GM18858 (cell line): ENCODE measurements around the gene ARNT2.

ENCODE experiments used
- ATAC-seq: cut with Tn5 transposase; IDR thresholded peaks from one replicate; pipeline ENCODE4 v1.9.1; 2021; ENCODE audit not compliant: unreplicated experiment

Gene ARNT2

GRCh38 chr15:80590761-80591355 lies 186.7 kb downstream of the ARNT2 start:
- no peak for ATAC-seq

- ATAC-seq = no peak
These were observed 187.3 kb downstream of the ARNT2 start for GRCh38 chr15:80591471-80591870.

- no peak for ATAC-seq
These were observed 188.0 kb downstream of the ARNT2 start for GRCh38 chr15:80591938-80592825.

GRCh38 chr15:80593486-80594030 lies 189.4 kb downstream of the ARNT2 start:
- ATAC-seq = no peak

- no peak for ATAC-seq
These were observed 190.1 kb downstream of the ARNT2 start for GRCh38 chr15:80594091-80594889.

- ATAC-seq = no peak
These were observed 191.2 kb downstream of the ARNT2 start for GRCh38 chr15:80595396-80595795.

GRCh38 chr15:80596521-80596976 lies 192.4 kb downstream of the ARNT2 start:
- no peak for ATAC-seq

- no peak for ATAC-seq
These were observed 192.9 kb downstream of the ARNT2 start for GRCh38 chr15:80597076-80597475.

GRCh38 chr15:80599359-80599758 lies 195.2 kb downstream of the ARNT2 start:
- no peak for ATAC-seq

- ATAC-seq = no peak
These were observed 196.4 kb downstream of the ARNT2 start for GRCh38 chr15:80600626-80601025.

GRCh38 chr15:80601256-80601655 lies 197.1 kb downstream of the ARNT2 start:
- ATAC-seq = no peak

- ATAC-seq = no peak
These were observed 200.7 kb downstream of the ARNT2 start for GRCh38 chr15:80604583-80605575.

GRCh38 chr15:80605591-80606150 lies 201.5 kb downstream of the ARNT2 start:
- ATAC-seq = no peak

GRCh38 chr15:80606511-80607071 lies 202.4 kb downstream of the ARNT2 start:
- no peak for ATAC-seq

GRCh38 chr15:80607287-80607980 lies 203.3 kb downstream of the ARNT2 start:
- ATAC-seq = no peak

- no peak for ATAC-seq
These were observed 204.5 kb downstream of the ARNT2 start for GRCh38 chr15:80608688-80609087.

- no peak for ATAC-seq
These were observed 204.9 kb downstream of the ARNT2 start for GRCh38 chr15:80609091-80609490.

- no peak for ATAC-seq
These were observed 205.3 kb downstream of the ARNT2 start for GRCh38 chr15:80609512-80609946.
